ENCODE data around the gene B3GNT3.

DNA sequence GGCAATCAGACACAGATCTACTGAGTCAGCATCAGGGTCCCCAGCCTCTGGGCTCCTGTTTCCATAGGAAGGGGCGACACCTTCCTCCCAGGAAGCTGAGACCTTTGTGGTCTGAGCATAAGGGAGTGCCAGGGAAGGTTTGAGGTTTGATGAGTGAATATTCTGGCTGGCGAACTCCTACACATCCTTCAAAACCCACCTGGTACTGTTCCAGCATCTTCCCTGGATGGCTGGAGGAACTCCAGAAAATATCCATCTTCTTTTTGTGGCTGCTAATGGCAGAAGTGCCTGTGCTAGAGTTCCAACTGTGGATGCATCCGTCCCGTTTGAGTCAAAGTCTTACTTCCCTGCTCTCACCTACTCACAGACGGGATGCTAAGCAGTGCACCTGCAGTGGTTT lies 17.2 kb downstream of the B3GNT3 start:
- TF ChIP-seq POLR2A (IDR thresholded peaks at IDR 0.05) (no peak), CTCF (IDR thresholded peaks at IDR 0.05 in 8 of 11, conservative IDR thresholded peaks at IDR 0.05 in 3 of 11) (no peak)

Data from spleen (tissue), 7 donors.